GM18870 (cell line): ENCODE data around the gene SMG6.

Source experiments
- ATAC-seq: cut with Tn5 transposase; IDR thresholded peaks from one replicate; pipeline ENCODE4 v1.9.1; 2021; ENCODE audit warnings: moderate library complexity; ENCODE audit not compliant: unreplicated experiment

The SMG6 gene

GRCh38 chr17:2064147-2064489, 239.5 kb downstream of the SMG6 start:
- ATAC-seq: no peak

GRCh38 chr17:2063261-2064146, 240.1 kb downstream of the SMG6 start:
- no peak for ATAC-seq

- no peak for ATAC-seq
Observed at GRCh38 chr17:2062571-2063183, 240.9 kb downstream of the SMG6 start.

- ATAC-seq: no peak
Observed at GRCh38 chr17:2061441-2061958, 242.1 kb downstream of the SMG6 start.

- no peak for ATAC-seq
Observed at GRCh38 chr17:2060681-2061440, 242.7 kb downstream of the SMG6 start.

- ATAC-seq: no peak
Observed at GRCh38 chr17:2060385-2060658, 243.3 kb downstream of the SMG6 start.

- no peak for ATAC-seq
Observed at GRCh38 chr17:2059547-2060384, 243.8 kb downstream of the SMG6 start.

GRCh38 chr17:2058586-2059546, 244.7 kb downstream of the SMG6 start:
- no peak for ATAC-seq

- no peak for ATAC-seq
Observed at GRCh38 chr17:2057760-2058585, 245.6 kb downstream of the SMG6 start.

GRCh38 chr17:2057175-2057759, 246.3 kb downstream of the SMG6 start:
- no peak for ATAC-seq

GRCh38 chr17:2056206-2057174, 247.1 kb downstream of the SMG6 start:
- no peak for ATAC-seq

GRCh38 chr17:2055292-2056205, 248.0 kb downstream of the SMG6 start:
- no peak for ATAC-seq

GRCh38 chr17:2054512-2055291, 248.9 kb downstream of the SMG6 start, which contains the start of gene HIC1:
TSS of gene HIC1 (plus strand) at chr17:2055103. CDS start at chr17:2056691, 1,588 bp downstream.
- ATAC-seq: no peak

GRCh38 chr17:2054262-2054511, 249.4 kb downstream of the SMG6 start:
- no peak for ATAC-seq

- no peak for ATAC-seq
Observed at GRCh38 chr17:2053380-2054261, 250.0 kb downstream of the SMG6 start.
